ENCODE results near the gene KIRREL2.

The KIRREL2 gene

GRCh38 chr19:35860436-35860817 lies 3.7 kb downstream of the KIRREL2 start:
- TF ChIP-seq KLF9 (tag by site-specific recombination; IDR thresholded peaks at IDR 0.05; ENCODE audit: low read depth) (peak; percentile 33), ZBTB7A (tag by site-specific recombination; IDR thresholded peaks at IDR 0.05; ENCODE audit: low read depth) (no peak)
- Histone ChIP-seq H3K9me3 (ENCODE audit: control insufficient read depth, insufficient read depth, low read depth, low read length) (no peaks in the 10 kb centered on the region), H3K4me3 (ENCODE audit: low read depth, low read length) (no peak overlapping the region), H3K27ac (ENCODE audit: extremely low read depth, low read depth, low read length) (no peak overlapping the region), H3K4me1 (ENCODE audit: control insufficient read depth, insufficient read depth, low read length) (no peaks in the 10 kb centered on the region), H3K36me3 (ENCODE audit: control insufficient read depth in 2 of 2, insufficient read depth in 1 of 2, low read length in 2 of 2) (no peaks in the 10 kb centered on the region)
- ChIA-PET POLR2A (interaction anchor here (0.6 to 2.9 kb wide), 2 partner anchors 10 to 1459 kb away, joined by 4 to 11 read pairs; no protein-coding TSS in a partner anchor), CTCF (interaction anchor here (1.0 to 1.4 kb wide), 3 partner anchors 9 to 71 kb away, joined by 3 to 8 read pairs (median 3); no protein-coding TSS in a partner anchor)

DNA sequence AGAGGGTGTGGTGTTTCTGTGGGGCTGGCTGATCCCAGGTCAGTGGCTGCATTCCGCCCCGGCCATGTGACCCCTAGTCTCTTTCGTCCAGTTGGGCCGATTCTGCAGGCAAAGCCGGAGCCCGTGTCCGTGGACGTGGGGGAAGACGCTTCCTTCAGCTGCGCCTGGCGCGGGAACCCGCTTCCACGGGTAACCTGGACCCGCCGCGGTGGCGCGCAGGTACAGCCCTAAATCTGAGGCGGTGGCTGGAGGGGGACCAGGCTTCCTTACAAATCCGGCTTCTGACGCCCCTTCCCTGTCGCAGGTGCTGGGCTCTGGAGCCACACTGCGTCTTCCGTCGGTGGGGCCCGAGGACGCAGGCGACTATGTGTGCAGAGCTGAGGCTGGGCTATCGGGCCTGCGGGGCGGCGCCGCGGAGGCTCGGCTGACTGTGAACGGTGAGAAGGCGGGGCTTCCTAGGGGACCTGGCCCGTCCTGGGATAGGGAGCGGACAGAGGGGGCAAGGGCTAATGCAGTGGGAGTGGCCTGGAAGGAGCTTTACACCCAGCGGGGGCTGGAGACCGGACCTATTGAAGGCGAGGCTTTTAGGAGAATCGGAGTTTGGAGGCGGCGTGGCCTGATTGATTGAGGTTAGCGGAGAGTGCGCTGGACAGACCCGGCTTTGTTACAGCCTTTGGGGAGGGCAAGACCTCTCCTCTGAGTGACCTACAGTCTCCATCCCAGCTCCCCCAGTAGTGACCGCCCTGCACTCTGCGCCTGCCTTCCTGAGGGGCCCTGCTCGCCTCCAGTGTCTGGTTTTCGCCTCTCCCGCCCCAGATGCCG lies 4.3 kb downstream of the KIRREL2 start:
- CTCF ChIA-PET, result interaction anchor here (0.9 to 1.4 kb wide), 3 partner anchors 10 to 70 kb away, joined by 3 to 8 read pairs (median 3); no protein-coding TSS in a partner anchor
- POLR2A ChIA-PET, result interaction anchor here (0.6 to 2.9 kb wide), 2 partner anchors 9 to 1458 kb away, joined by 4 to 11 read pairs; no protein-coding TSS in a partner anchor
- no peak overlapping the region for H3K4me3 ChIP-seq (ENCODE audit: low read depth, low read length)
- no peak overlapping the region for H3K27ac ChIP-seq (ENCODE audit: extremely low read depth, low read depth, low read length)
- H3K4me1 ChIP-seq (ENCODE audit: control insufficient read depth, insufficient read depth, low read length), result no peaks in the 10 kb centered on the region
- no peaks in the 10 kb centered on the region for H3K9me3 ChIP-seq (ENCODE audit: control insufficient read depth, insufficient read depth, low read depth, low read length)
- no peak for TF ChIP-seq KLF17 (tag by site-specific recombination; IDR thresholded peaks at IDR 0.05)
- no peak for TF ChIP-seq ZIC2 (tag by site-specific recombination; IDR thresholded peaks at IDR 0.05)
- no peak for TF ChIP-seq SALL2 (tag by site-specific recombination; IDR thresholded peaks at IDR 0.05; ENCODE audit: borderline replicate concordance)
- TF ChIP-seq ZNF18 (tag by site-specific recombination; IDR thresholded peaks at IDR 0.05), result no peak
- no peak for TF ChIP-seq ZBTB20 (tag by site-specific recombination; IDR thresholded peaks at IDR 0.05)
- no peak for TF ChIP-seq ZNF140 (tag by site-specific recombination; IDR thresholded peaks at IDR 0.05)
- TF ChIP-seq HOXD13 (CRISPR knock-in tag; IDR thresholded peaks at IDR 0.05; ENCODE audit: borderline replicate concordance), result no peak
- no peak for TF ChIP-seq MYNN (tag by site-specific recombination; IDR thresholded peaks at IDR 0.05; ENCODE audit: borderline replicate concordance)
- TF ChIP-seq, protein P1, sequence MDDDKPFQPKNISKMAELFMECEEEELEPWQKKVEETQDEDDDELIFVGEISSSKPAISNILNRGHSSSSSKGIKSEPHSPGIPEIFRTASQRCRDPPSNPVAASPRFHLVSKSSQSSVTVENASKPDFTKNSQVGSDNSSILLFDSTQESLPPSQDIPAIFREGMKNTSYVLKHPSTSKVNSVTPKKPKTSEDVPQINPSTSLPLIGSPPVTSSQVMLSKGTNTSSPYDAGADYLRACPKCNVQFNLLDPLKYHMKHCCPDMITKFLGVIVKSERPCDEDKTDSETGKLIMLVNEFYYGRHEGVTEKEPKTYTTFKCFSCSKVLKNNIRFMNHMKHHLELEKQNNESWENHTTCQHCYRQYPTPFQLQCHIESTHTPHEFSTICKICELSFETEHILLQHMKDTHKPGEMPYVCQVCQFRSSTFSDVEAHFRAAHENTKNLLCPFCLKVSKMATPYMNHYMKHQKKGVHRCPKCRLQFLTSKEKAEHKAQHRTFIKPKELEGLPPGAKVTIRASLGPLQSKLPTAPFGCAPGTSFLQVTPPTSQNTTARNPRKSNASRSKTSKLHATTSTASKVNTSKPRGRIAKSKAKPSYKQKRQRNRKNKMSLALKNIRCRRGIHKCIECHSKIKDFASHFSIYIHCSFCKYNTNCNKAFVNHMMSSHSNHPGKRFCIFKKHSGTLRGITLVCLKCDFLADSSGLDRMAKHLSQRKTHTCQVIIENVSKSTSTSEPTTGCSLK (tag by site-specific recombination; IDR thresholded peaks at IDR 0.05), result no peak
- no peak for TF ChIP-seq ZNF843 (tag by site-specific recombination; IDR thresholded peaks at IDR 0.05)
- no peaks in the 10 kb centered on the region for H3K36me3 ChIP-seq (ENCODE audit: control insufficient read depth in 2 of 2, insufficient read depth in 1 of 2, low read length in 2 of 2)

- Histone ChIP-seq H3K4me1 (ENCODE audit: control insufficient read depth, insufficient read depth, low read length) (no peaks in the 10 kb centered on the region), H3K9me3 (ENCODE audit: control insufficient read depth, insufficient read depth, low read depth, low read length) (no peaks in the 10 kb centered on the region), H3K4me3 (ENCODE audit: low read depth, low read length) (no peak overlapping the region), H3K27ac (ENCODE audit: extremely low read depth, low read depth, low read length) (no peak overlapping the region), H3K36me3 (ENCODE audit: control insufficient read depth in 2 of 2, insufficient read depth in 1 of 2, low read length in 2 of 2) (no peaks in the 10 kb centered on the region)
- CTCF ChIA-PET, result interaction anchor here (0.9 to 1.4 kb wide), 3 partner anchors 11 to 167 kb away, joined by 3 to 8 read pairs (median 3); no protein-coding TSS in a partner anchor
- POLR2A ChIA-PET, result interaction anchor here (2.9 kb wide), 1 partner anchor 9 kb away, joined by 11 read pairs; no protein-coding TSS in a partner anchor
- TF ChIP-seq ZNF239 (tag by site-specific recombination; IDR thresholded peaks at IDR 0.05) (no peak), ZNF785 (tag by site-specific recombination; IDR thresholded peaks at IDR 0.05) (no peak), GLIS2 (tag by site-specific recombination; IDR thresholded peaks at IDR 0.05) (0 out of 2 replicates have a peak, but pooled peaks have one; percentile 10), ZEB2 (tag by site-specific recombination; IDR thresholded peaks at IDR 0.05) (no peak), ZNF701 (tag by site-specific recombination; IDR thresholded peaks at IDR 0.05) (no peak), ZFP41 (tag by site-specific recombination; IDR thresholded peaks at IDR 0.05; ENCODE audit: borderline replicate concordance) (no peak), GFI1B (tag by site-specific recombination; IDR thresholded peaks at IDR 0.05) (no peak), BCL11A (tag by site-specific recombination; IDR thresholded peaks at IDR 0.05; ENCODE audit: low read depth) (peak; percentile 42; the same call in 1 of the 2 replicates), ZNF114 (tag by site-specific recombination; IDR thresholded peaks at IDR 0.05) (no peak), ZNF362 (tag by site-specific recombination; IDR thresholded peaks at IDR 0.05) (no peak), BCL11B (tag by site-specific recombination; IDR thresholded peaks at IDR 0.05; ENCODE audit: low read depth) (peak; percentile 40; the same call in 1 of the 2 replicates)
These were observed 5.0 kb downstream of the KIRREL2 start for GRCh38 chr19:35861640-35862160.

Measured in HEK293 (cell line).